ENCODE results near the gene SBNO2. TPM values are rescaled to one million over a fixed set of nuclear protein-coding genes. Genes with fewer than 3 reads are reported as not detected.
A peak's percentile ranks its signal among the peaks of the same experiment; 100 is the strongest.

SBNO2 gene
- total and polyA plus RNA-seq, 2 donors (not counting 1 experiment from before 2014, with no cell fraction given): 42.8 to 83.3 TPM

- ATAC-seq (ENCODE audit: low read depth): no peak
- Mint-ChIP-seq H3K27me3 (no peaks in the 10 kb centered on the region), H3K9me3 (ENCODE audit: insufficient read depth) (no peaks in the 10 kb centered on the region), H3K4me1 (no peaks in the 10 kb centered on the region), H3K4me3 (no peak overlapping the region), H3K27ac (no peak overlapping the region)
- Histone ChIP-seq H2AFZ (ENCODE audit: insufficient read depth, low read depth, low read length, poor library complexity, severe bottlenecking) (no peak overlapping the region), H3K9ac (ENCODE audit: low read length) (no peak overlapping the region), H3K27ac (ENCODE audit: low read length in 2 of 2) (no peak overlapping the region), H4K20me1 (ENCODE audit: control insufficient read depth, insufficient read depth, low read length, poor library complexity, severe bottlenecking) (peaks cover 60% of the 10 kb centered on the region), H3K4me3 (ENCODE audit: control extremely low read depth in 1 of 5, extremely low read depth in 1 of 5, insufficient read depth in 1 of 5, low read depth in 2 of 5, low read length in 4 of 5) (no peak overlapping the region), H3K36me3 (replicated peaks in 1 of 2; ENCODE audit: control extremely low read depth in 1 of 2, control insufficient read depth in 1 of 2, extremely low read depth in 1 of 2, insufficient read depth in 2 of 2, low read length in 1 of 2) (peaks cover 1 to 74% of the 10 kb centered on the region in 2 experiments), H3K9me3 (ENCODE audit: control extremely low read depth in 1 of 3, control insufficient read depth in 2 of 3, insufficient read depth in 1 of 3, low read length in 2 of 3) (no peaks in the 10 kb centered on the region), H3K27me3 (replicated peaks in 1 of 4; ENCODE audit: control extremely low read depth in 1 of 4, control insufficient read depth in 3 of 4, insufficient read depth in 4 of 4, low read length in 3 of 4) (no peaks in the 10 kb centered on the region), H3K4me2 (replicated peaks; ENCODE audit: low read depth, low read length, poor library complexity, severe bottlenecking) (no peak overlapping the region), H3K79me2 (ENCODE audit: control insufficient read depth, insufficient read depth, low read length) (peaks cover 59% of the 10 kb centered on the region), H3K4me1 (ENCODE audit: control insufficient read depth in 2 of 2, insufficient read depth in 2 of 2, low read length in 2 of 2) (no peaks in the 10 kb centered on the region)
- intact Hi-C loops (cut with micrococcal nuclease): no loop called here
- no peak for DNase-seq
- POLR2A ChIA-PET: no interaction called here
- TF ChIP-seq EZH2 (IDR thresholded peaks at IDR 0.05; ENCODE audit: borderline replicate concordance, insufficient read depth, low read depth, low read length, poor library complexity, severe bottlenecking) (no peak), CTCF (IDR thresholded peaks at IDR 0.05) (no peak)
- CTCF ChIA-PET: interaction anchor here (1.1 to 2.9 kb wide), 2 partner anchors 10 to 117 kb away, joined by 3 to 7 read pairs; no protein-coding TSS in a partner anchor
- 96% methylated on average over 20 of the region's 20 CpGs for WGBS (ENCODE audit: insufficient coverage)
These were observed 50.7 kb downstream of the SBNO2 start for GRCh38 chr19:1123381-1123780.

GRCh38 chr19:1122972-1123363, 51.1 kb downstream of the SBNO2 start:
- 79% methylated on average over 21 of the region's 21 CpGs for WGBS (ENCODE audit: insufficient coverage)
- no peak overlapping the region for H3K4me3 ChIP-seq (ENCODE audit: control extremely low read depth in 1 of 5, extremely low read depth in 1 of 5, insufficient read depth in 1 of 5, low read depth in 2 of 5, low read length in 4 of 5)
- no peaks in the 10 kb centered on the region for H3K9me3 Mint-ChIP-seq (ENCODE audit: insufficient read depth)
- H3K4me2 ChIP-seq (replicated peaks; ENCODE audit: low read depth, low read length, poor library complexity, severe bottlenecking): no peak overlapping the region
- DNase-seq (peak; percentile 53), ATAC-seq (ENCODE audit: low read depth) (peak; percentile 74)
- H3K9ac ChIP-seq (ENCODE audit: low read length): no peak overlapping the region
- intact Hi-C loops (cut with micrococcal nuclease): no loop called here
- POLR2A ChIA-PET: no interaction called here
- TF ChIP-seq CTCF (IDR thresholded peaks at IDR 0.05) (no peak), EZH2 (IDR thresholded peaks at IDR 0.05; ENCODE audit: borderline replicate concordance, insufficient read depth, low read depth, low read length, poor library complexity, severe bottlenecking) (no peak)
- no peak overlapping the region for H3K27ac ChIP-seq (ENCODE audit: low read length in 2 of 2)
- no peaks in the 10 kb centered on the region for H3K9me3 ChIP-seq (ENCODE audit: control extremely low read depth in 1 of 3, control insufficient read depth in 2 of 3, insufficient read depth in 1 of 3, low read length in 2 of 3)
- no peaks in the 10 kb centered on the region for H3K27me3 ChIP-seq (replicated peaks in 1 of 4; ENCODE audit: control extremely low read depth in 1 of 4, control insufficient read depth in 3 of 4, insufficient read depth in 4 of 4, low read length in 3 of 4)
- no peaks in the 10 kb centered on the region for H3K27me3 Mint-ChIP-seq
- CTCF ChIA-PET: interaction anchor here (1.1 to 2.9 kb wide), 2 partner anchors 9 to 118 kb away, joined by 3 to 7 read pairs; no protein-coding TSS in a partner anchor
- no peak overlapping the region for H3K4me3 Mint-ChIP-seq
- no peak overlapping the region for H2AFZ ChIP-seq (ENCODE audit: insufficient read depth, low read depth, low read length, poor library complexity, severe bottlenecking)
- H3K79me2 ChIP-seq (ENCODE audit: control insufficient read depth, insufficient read depth, low read length): peaks cover 55% of the 10 kb centered on the region
- peaks cover 56% of the 10 kb centered on the region for H4K20me1 ChIP-seq (ENCODE audit: control insufficient read depth, insufficient read depth, low read length, poor library complexity, severe bottlenecking)
- no peaks in the 10 kb centered on the region for H3K4me1 ChIP-seq (ENCODE audit: control insufficient read depth in 2 of 2, insufficient read depth in 2 of 2, low read length in 2 of 2)
- no peaks in the 10 kb centered on the region for H3K4me1 Mint-ChIP-seq
- peaks cover 1 to 72% of the 10 kb centered on the region in 2 experiments for H3K36me3 ChIP-seq (replicated peaks in 1 of 2; ENCODE audit: control extremely low read depth in 1 of 2, control insufficient read depth in 1 of 2, extremely low read depth in 1 of 2, insufficient read depth in 2 of 2, low read length in 1 of 2)
- H3K27ac Mint-ChIP-seq: no peak overlapping the region
